Transverse colon (tissue), 4 donors: ENCODE data around the gene NEURL1B. TPM values are rescaled to one million over a fixed set of nuclear protein-coding genes. Genes with fewer than 3 reads are reported as not detected.
A peak's percentile ranks its signal among the peaks of the same experiment; 100 is the strongest.

Experiments
- DNase-seq: peaks from one replicate; pipeline ENCODE4 v3.0.0-alpha.2; 2019
- H3K27ac ChIP-seq, 4 donors: fragments of 200-600 bp; sonication (generic); 2 replicates each; pipeline ENCODE4 v1.5.1; 2016 to 2018; ENCODE audit warnings: inconsistent platforms in 4 of 4
- H3K27me3 ChIP-seq: fragments of 200-600 bp; sonication (generic); 2 replicates; pipeline ENCODE4 v1.5.1; 2017; ENCODE audit warnings: inconsistent platforms
- H3K36me3 ChIP-seq, 4 donors: fragments of 200-600 bp; sonication (generic); 2 replicates each; pipeline ENCODE4 v1.5.1; 2017 to 2019; ENCODE audit warnings: inconsistent platforms in 4 of 4
- H3K4me1 ChIP-seq, 4 donors: fragments of 200-600 bp; sonication (generic); 2 replicates each; pipeline ENCODE4 v1.5.1; 2017 to 2020; ENCODE audit warnings: inconsistent platforms in 4 of 4
- H3K4me3 ChIP-seq, 4 donors: fragments of 200-600 bp; sonication (generic); 1 replicate in 1 of 4; 2 replicates in 3 of 4; pipeline versions ENCODE4 v1.5.1 to v1.6.1; 2017 to 2019; ENCODE audit warnings: inconsistent platforms in 4 of 4
- H3K9me3 ChIP-seq, 2 donors: fragments of 200-600 bp; sonication (generic); 2 replicates each; pipeline ENCODE4 v1.5.1; 2017 to 2019; ENCODE audit warnings: inconsistent platforms in 2 of 2
- EP300 ChIP-seq: sonication (generic); formaldehyde crosslinking; IDR thresholded peaks from one replicate; pipeline ENCODE4 v1.6.1; 2017; ENCODE audit warnings: antibody characterized with exemption, low read depth
- POLR2A ChIP-seq: fragments of 450-650 bp; IDR thresholded peaks from one replicate; pipeline ENCODE4 v1.6.1; 2016; ENCODE audit warnings: antibody characterized with exemption, mild to moderate bottlenecking, moderate library complexity
- POLR2AphosphoS5 ChIP-seq, 3 donors: sonication (generic); formaldehyde crosslinking; IDR thresholded peaks; one replicate each; pipeline ENCODE4 v1.6.1; 2016; ENCODE audit warnings: antibody characterized with exemption in 3 of 3
- WGBS, 2 donors: methylation state at CpG; one replicate each; pipeline ENCODE4 v1.1.5; 2018; ENCODE audit warnings: low coverage in 1 of 2; 5-methylcytosine and 5-hydroxymethylcytosine counted together
- in situ Hi-C, 4 donors: fragments of 200-750 bp; cut with MboI; loops; one replicate each; pipeline versions ENCODE4 v1.15.0 to v1.15.1; 2017; ENCODE audit warnings: low sequenced_read_pairs in 3 of 4, low pct_ligation_motif_present in 1 of 4, low pct_unique_long_range_greater_than_20kb in 1 of 4
- intact Hi-C: fragments of 100-400 bp; cut with DNase I; formaldehyde crosslinking; loops from one replicate; pipeline ENCODE4 v1.15.1; 2023; ENCODE audit warnings: low total_unique reads
- total RNA-seq, 4 donors: library from RNA; depleted of rRNA; stranded (reverse); fragments of >200 nt; gene quantifications; one replicate each; pipeline ENCODE4 v1.1.0, GENCODE V29; 2016
- TF ChIP-seq, protein P1 (sequence below), 5 experiments: fragments of 200-600 bp in 3 of 5; fragments of 450-650 bp in 2 of 5; sonication (generic) in 3 of 5; IDR thresholded peaks; 1 replicate in 2 of 5; 2 replicates in 3 of 5; pipeline ENCODE4 v1.5.1; 2016 to 2017; ENCODE audit warnings: antibody characterized with exemption in 5 of 5, inconsistent platforms in 3 of 5, mild to moderate bottlenecking in 2 of 5, moderate library complexity in 1 of 5

NEURL1B gene
- total RNA-seq, 4 donors from 2014 or later = 74.6 to 168 (median 94.5) TPM

DNA sequence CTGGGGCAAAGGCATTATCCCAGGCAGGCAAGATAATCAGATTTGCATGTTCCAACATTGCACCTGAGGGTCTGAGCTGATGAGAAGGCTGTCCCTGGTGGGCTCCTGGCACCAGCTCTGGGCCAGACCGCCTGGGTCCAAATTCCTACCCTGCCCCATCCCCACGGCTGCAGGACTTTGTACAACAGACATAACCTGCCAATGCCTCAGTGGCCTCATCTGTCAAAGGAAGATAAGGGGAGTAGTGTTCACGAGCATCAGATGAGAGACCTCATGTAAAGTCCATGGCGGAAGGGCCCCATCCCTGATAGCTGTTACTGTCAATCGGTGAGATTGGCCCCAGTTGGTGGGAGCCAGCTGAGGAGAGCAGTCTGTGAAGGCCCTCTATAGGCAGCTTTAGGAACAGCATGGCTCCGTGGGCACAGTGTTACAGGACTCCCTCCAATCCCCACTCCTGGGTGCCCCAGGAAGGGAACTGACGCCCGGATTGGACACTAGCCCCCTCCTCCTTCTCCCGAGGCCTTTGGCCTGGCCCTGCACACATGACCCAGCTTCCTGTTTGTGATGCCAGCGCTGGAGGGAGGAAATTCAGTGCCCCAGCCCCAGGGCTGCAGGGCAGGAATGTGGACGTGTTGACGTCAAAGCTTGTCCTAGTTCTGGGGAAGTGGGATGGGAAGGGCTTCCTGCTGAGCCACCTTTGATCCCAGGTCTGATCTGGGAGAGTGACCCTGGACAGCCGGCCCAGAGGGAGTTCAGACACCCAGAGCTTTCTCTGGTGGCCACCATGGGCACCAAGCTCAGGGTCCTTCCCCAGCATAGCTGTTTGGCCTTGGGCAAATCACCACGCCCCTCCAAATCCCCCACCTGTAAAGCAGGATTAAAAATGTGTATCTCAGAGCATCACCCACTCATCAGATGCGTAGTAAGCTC lies 73.7 kb downstream of the NEURL1B start:
- peaks cover 5 to 25% (median 7%) of the 10 kb centered on the region in 4 donors for H3K4me1 ChIP-seq
- peak; percentile 78 for DNase-seq
- H3K9me3 ChIP-seq = no peaks in the 10 kb centered on the region
- H3K36me3 ChIP-seq = no peaks in the 10 kb centered on the region
- peak overlapping the region; percentile 42 to 61 (median 51) for H3K27ac ChIP-seq
- H3K4me3 ChIP-seq = no peak overlapping the region
- WGBS, 2 donors = 0 to 33% methylated on average over 1 to 15 of the region's 15 CpGs
- in situ Hi-C loops = loop anchor here (5.0 to 25.0 kb wide), 3 partner anchors 218 to 423 kb away; partner anchors contain the start of gene BNIP1 (in 2 of the 4)
- TF ChIP-seq, protein P1, sequence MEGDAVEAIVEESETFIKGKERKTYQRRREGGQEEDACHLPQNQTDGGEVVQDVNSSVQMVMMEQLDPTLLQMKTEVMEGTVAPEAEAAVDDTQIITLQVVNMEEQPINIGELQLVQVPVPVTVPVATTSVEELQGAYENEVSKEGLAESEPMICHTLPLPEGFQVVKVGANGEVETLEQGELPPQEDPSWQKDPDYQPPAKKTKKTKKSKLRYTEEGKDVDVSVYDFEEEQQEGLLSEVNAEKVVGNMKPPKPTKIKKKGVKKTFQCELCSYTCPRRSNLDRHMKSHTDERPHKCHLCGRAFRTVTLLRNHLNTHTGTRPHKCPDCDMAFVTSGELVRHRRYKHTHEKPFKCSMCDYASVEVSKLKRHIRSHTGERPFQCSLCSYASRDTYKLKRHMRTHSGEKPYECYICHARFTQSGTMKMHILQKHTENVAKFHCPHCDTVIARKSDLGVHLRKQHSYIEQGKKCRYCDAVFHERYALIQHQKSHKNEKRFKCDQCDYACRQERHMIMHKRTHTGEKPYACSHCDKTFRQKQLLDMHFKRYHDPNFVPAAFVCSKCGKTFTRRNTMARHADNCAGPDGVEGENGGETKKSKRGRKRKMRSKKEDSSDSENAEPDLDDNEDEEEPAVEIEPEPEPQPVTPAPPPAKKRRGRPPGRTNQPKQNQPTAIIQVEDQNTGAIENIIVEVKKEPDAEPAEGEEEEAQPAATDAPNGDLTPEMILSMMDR (IDR thresholded peaks at IDR 0.05) = peak; percentile 85 to 91 (median 91)
- TF ChIP-seq POLR2A = no peak
- TF ChIP-seq POLR2AphosphoS5 (IDR thresholded peaks at IDR 0.05) = peak; percentile 7 to 62 (median 41)
- peak; percentile 55 for TF ChIP-seq EP300
- peaks cover 9% of the 10 kb centered on the region for H3K27me3 ChIP-seq
- intact Hi-C loops = loop anchor here (5.0 to 10.0 kb wide), 2 partner anchors 53 to 150 kb away; no protein-coding TSS in a partner anchor

DNA sequence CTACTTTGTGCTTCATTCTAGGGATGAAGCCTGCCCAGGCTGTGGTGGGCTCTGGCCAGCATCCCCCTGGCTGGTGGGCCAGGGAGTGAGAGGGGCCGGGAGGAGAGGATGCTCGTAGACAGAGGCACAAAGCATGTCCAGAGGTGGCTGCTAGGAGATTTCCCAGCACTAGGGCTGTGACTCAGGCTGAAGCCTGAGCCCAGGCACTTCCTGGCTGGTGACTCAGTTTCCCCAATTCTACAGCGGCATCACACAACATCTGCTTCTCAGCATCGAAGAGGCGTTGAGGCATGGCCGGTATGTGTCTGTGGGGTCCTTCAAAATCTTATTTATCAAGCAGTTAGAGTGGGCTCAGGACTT lies 74.3 kb downstream of the NEURL1B start:
- whole genome bisulfite sequencing, 2 donors = 83% methylated on average over 6 of the region's 6 CpGs; no CpG with 5 or more reads in 1 of the 2 donors
- in situ Hi-C loops = loop anchor here (5.0 to 25.0 kb wide), 3 partner anchors 217 to 422 kb away; partner anchors contain the start of gene BNIP1 (in 2 of the 4)
- peaks cover 4% of the 10 kb centered on the region for H3K27me3 ChIP-seq
- DNase-seq = no peak
- intact Hi-C loops = loop anchor here (5.0 to 10.0 kb wide), 2 partner anchors 52 to 149 kb away; no protein-coding TSS in a partner anchor
- H3K27ac ChIP-seq = peak overlapping the region; percentile 42 to 61 (median 51)
- no peak overlapping the region for H3K4me3 ChIP-seq
- H3K4me1 ChIP-seq = peaks cover 5 to 25% (median 7%) of the 10 kb centered on the region in 4 donors
- TF ChIP-seq POLR2A (no peak), EP300 (no peak), POLR2AphosphoS5 (IDR thresholded peaks at IDR 0.05) (no peak)
- TF ChIP-seq, protein P1 (IDR thresholded peaks at IDR 0.05) = no peak
- H3K9me3 ChIP-seq = no peaks in the 10 kb centered on the region
- no peaks in the 10 kb centered on the region for H3K36me3 ChIP-seq

DNA sequence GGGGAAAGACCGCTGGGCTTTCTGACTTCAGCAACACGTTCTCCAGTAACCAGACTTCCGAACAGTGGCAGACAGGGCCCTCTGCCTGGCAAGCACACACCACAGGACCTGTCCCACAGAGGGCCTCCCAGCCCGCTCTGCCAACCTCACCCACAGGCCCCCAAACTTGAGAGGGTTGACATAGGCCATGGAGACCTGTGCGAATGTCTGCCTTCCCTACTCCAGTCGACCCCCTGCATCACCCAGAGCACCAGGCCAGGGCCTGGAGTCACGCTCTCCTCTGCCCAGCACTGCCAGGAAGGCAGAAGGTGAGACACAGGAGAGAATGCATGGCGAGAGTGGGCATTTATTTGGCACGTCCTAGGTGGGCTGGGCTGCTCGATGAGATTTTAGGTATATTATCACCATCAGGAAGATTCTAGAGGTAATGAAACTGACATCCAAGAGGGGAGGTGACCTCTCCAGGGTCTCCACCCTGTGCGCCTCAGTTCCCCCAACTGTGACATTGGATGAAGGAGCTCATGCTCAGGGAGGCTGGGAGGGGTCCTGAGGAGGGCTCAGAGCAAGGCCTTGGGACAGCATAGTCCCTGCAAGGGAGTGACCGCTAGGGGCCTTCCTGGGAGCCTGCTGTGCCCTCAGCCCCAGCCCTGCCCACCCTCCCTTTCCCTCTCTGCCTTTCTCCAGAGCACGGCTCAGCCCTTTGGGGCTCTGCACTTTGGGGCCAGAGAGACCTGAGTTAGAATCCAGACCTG lies 75.0 kb downstream of the NEURL1B start:
- TF ChIP-seq POLR2AphosphoS5 (IDR thresholded peaks at IDR 0.05) = no peak
- no peak for TF ChIP-seq EP300
- no peak for TF ChIP-seq POLR2A
- TF ChIP-seq, protein P1 (IDR thresholded peaks at IDR 0.05) = no peak
- Histone ChIP-seq H3K27ac (peak overlapping the region; percentile 18 to 57 (median 47)), H3K36me3 (no peaks in the 10 kb centered on the region), H3K27me3 (peaks cover 4% of the 10 kb centered on the region), H3K4me3 (no peak overlapping the region), H3K9me3 (no peaks in the 10 kb centered on the region), H3K4me1 (peaks cover 5 to 25% (median 7%) of the 10 kb centered on the region in 4 donors)
- no peak for DNase-seq
- intact Hi-C loops = loop anchor here (5.0 to 10.0 kb wide), 2 partner anchors 51 to 149 kb away; no protein-coding TSS in a partner anchor
- in situ Hi-C loops = loop anchor here (5.0 to 25.0 kb wide), 3 partner anchors 216 to 421 kb away; partner anchors contain the start of gene BNIP1 (in 2 of the 4)
- WGBS, 2 donors = 82% methylated on average over 4 to 13 of the region's 13 CpGs
